Hepatocyte (in vitro differentiated cells): Measurements from ENCODE around the gene ZNF667. TPM values are rescaled to one million over a fixed set of nuclear protein-coding genes. Genes with fewer than 3 reads are reported as not detected.

ENCODE experiments used
- DNase-seq: peaks from one replicate; pipeline ENCODE4 v3.0.0-alpha.2; 2016; ENCODE audit warnings: low spot score
- H2AFZ ChIP-seq: fragments of 200-600 bp; sonication (generic); 2 replicates; pipeline ENCODE4 v1.6.0; 2016; ENCODE audit warnings: antibody characterized with exemption, mild to moderate bottlenecking
- H3K27ac ChIP-seq: fragments of 200-600 bp; sonication (generic); 2 replicates; pipeline ENCODE4 v1.5.1; 2016; ENCODE audit warnings: mild to moderate bottlenecking
- H3K27me3 ChIP-seq: fragments of 200-600 bp; sonication (generic); 2 replicates; pipeline ENCODE4 v1.6.1; 2016
- H3K36me3 ChIP-seq: fragments of 200-600 bp; sonication (generic); replicated peaks from 2 replicates; pipeline ENCODE4 v1.5.1; 2016; ENCODE audit warnings: low read depth; ENCODE audit not compliant: insufficient read depth
- H3K4me1 ChIP-seq: fragments of 200-600 bp; sonication (generic); 2 replicates; pipeline ENCODE4 v1.5.1; 2016; ENCODE audit warnings: mild to moderate bottlenecking, moderate library complexity; ENCODE audit not compliant: insufficient read depth
- H3K4me2 ChIP-seq: fragments of 200-600 bp; sonication (generic); 2 replicates; pipeline ENCODE4 v1.6.0; 2016
- H3K4me3 ChIP-seq: fragments of 200-600 bp; sonication (generic); 2 replicates; pipeline ENCODE4 v1.5.1; 2016; ENCODE audit warnings: mild to moderate bottlenecking
- H3K79me2 ChIP-seq: fragments of 200-600 bp; sonication (generic); 2 replicates; pipeline ENCODE4 v1.6.0; 2017; ENCODE audit warnings: mild to moderate bottlenecking
- H3K9me2 ChIP-seq: fragments of 200-600 bp; sonication (generic); replicated peaks from 2 replicates; pipeline ENCODE4 v1.6.0; 2017; ENCODE audit warnings: mild to moderate bottlenecking; ENCODE audit not compliant: insufficient read depth
- H3K9me3 ChIP-seq: fragments of 200-600 bp; sonication (generic); 2 replicates; pipeline ENCODE4 v1.5.1; 2016; ENCODE audit warnings: low read depth, mild to moderate bottlenecking
- H4K20me1 ChIP-seq: fragments of 200-600 bp; sonication (generic); 2 replicates; pipeline ENCODE4 v1.6.0; 2016; ENCODE audit warnings: mild to moderate bottlenecking; ENCODE audit not compliant: insufficient read depth, poor library complexity, severe bottlenecking
- CTCF ChIP-seq: fragments of 200-600 bp; sonication (generic); IDR thresholded peaks from 2 replicates; pipeline ENCODE4 v1.5.1; 2016; ENCODE audit warnings: antibody characterized with exemption, mild to moderate bottlenecking; ENCODE audit not compliant: poor library complexity
- EZH2 ChIP-seq: fragments of 200-600 bp; sonication (generic); IDR thresholded peaks from 2 replicates; pipeline ENCODE4 v1.6.1; 2016; ENCODE audit warnings: antibody characterized with exemption, mild to moderate bottlenecking, borderline replicate concordance
- EZH2phosphoT487 ChIP-seq: fragments of 200-600 bp; sonication (generic); IDR thresholded peaks from one replicate; pipeline ENCODE4 v1.6.1; 2018; ENCODE audit warnings: antibody characterized with exemption, mild to moderate bottlenecking, low read depth, moderate library complexity; ENCODE audit not compliant: unreplicated experiment, severe bottlenecking
- WGBS: methylation state at CpG from one replicate; pipeline ENCODE4 v1.1.6; 2016; ENCODE audit warnings: low lambda C conversion rate; ENCODE audit errors: missing lambda C conversion rate; 5-methylcytosine and 5-hydroxymethylcytosine counted together
- polyA plus RNA-seq: library from polyadenylated mRNA; unstranded; fragments of >200 nt; fragmentation: Nextera tagmentation; extraction: Ambion mirVana; gene quantifications from 2 replicates; pipeline ENCODE4 v1.2.1, GENCODE V29; 2016
- total RNA-seq: library from RNA; depleted of rRNA; stranded (reverse); fragments of >200 nt; gene quantifications from 2 replicates; pipeline ENCODE4 v1.2.3, GENCODE V29; 2014

The ZNF667 gene
- total and polyA plus RNA-seq, 2 experiments from 2014 or later, result 2.4 to 3.4 TPM

DNA sequence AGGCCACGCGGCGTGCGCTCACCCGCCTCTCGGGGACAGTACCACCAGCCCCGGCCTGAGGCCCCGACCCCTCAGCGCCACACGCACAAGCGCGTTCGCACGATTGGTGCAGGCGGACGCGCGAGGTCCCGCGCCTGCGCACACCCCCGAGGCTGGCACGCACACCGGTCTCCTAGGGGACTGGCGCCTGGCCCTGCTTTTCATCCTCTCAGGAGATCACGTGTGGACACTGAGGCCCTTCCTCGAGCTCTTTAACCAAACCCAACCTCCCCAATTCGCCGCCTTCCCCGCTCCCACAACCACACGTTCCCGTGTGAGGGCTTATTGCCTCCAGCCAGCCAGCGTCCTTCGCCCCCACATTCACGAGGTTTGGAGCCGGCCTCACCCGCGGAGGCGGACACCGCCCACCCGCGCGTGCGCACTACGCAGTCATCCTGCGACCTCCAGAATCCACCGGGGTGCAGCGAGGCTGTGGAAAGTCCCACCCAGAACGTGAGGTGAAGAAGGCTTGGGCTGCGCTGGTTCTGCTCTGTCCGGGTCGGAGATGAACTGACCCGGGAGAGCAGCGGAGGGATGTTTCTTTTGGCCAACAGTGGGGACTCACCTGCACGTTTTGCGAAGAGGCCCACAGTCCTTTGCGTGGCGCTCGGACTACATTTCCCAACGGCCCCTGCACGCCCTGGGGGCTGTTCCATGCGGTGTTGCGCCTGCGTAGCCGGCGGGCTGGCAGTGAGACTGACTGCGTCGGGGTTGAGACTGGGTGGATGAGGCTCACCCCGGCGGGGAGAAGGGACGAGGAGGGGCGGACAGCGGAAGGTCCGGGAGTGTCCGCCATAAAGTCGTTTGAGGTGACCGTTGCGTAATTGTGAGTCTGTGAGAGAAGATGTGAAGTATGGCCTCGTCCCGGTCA, 539 bp upstream of the ZNF667 start:
- DNase-seq, result peak; percentile 89
- 52% methylated on average over 74 of the region's 80 CpGs for WGBS

DNA sequence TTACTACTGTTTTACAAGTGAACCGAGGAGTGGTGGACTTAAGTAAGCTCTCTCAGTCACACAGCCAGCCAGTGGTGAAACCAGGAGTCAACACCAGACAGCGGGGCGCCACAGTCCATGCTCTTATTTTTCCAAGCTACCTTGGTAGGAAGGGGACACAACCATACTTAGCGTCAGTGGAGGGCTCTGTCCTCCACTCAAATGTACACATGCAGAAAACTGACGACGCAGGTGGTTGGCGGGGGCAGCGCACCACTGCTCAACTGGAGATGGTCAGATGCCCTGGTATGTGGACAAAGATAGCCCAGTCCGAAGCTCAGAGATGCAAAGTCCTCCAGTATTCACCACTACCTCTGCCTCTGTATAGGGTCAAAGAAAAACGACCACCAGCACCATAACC, 1.1 kb downstream of the ZNF667 start:
- Histone ChIP-seq H4K20me1 (no peaks in the 10 kb centered on the region), H3K36me3 (no peaks in the 10 kb centered on the region), H3K27ac (no peak overlapping the region), H3K79me2 (peaks cover 22% of the 10 kb centered on the region), H2AFZ (no peak overlapping the region), H3K4me2 (peak overlapping the region; percentile 78), H3K4me3 (no peak overlapping the region), H3K9me3 (peaks cover 11% of the 10 kb centered on the region), H3K4me1 (no peaks in the 10 kb centered on the region), H3K9me2 (no peaks in the 10 kb centered on the region), H3K27me3 (no peaks in the 10 kb centered on the region)
- WGBS, result 81% methylated on average over 10 of the region's 10 CpGs
- TF ChIP-seq EZH2phosphoT487 (no peak), EZH2 (no peak), CTCF (no peak)
- DNase-seq, result no peak

More for the DNA sequence above, 539 bp upstream of the ZNF667 start:
- Histone ChIP-seq H3K4me2 (peak overlapping the region; percentile 78), H3K27ac (peak overlapping the region; percentile 86), H2AFZ (peak overlapping the region; percentile 43), H3K36me3 (no peaks in the 10 kb centered on the region), H4K20me1 (no peaks in the 10 kb centered on the region), H3K79me2 (peaks cover 22% of the 10 kb centered on the region), H3K9me3 (peaks cover 3% of the 10 kb centered on the region), H3K27me3 (no peaks in the 10 kb centered on the region), H3K9me2 (no peaks in the 10 kb centered on the region), H3K4me3 (peak overlapping the region; percentile 83), H3K4me1 (no peaks in the 10 kb centered on the region)
- no peak for TF ChIP-seq CTCF
- no peak for TF ChIP-seq EZH2
- TF ChIP-seq EZH2phosphoT487, result no peak

DNA sequence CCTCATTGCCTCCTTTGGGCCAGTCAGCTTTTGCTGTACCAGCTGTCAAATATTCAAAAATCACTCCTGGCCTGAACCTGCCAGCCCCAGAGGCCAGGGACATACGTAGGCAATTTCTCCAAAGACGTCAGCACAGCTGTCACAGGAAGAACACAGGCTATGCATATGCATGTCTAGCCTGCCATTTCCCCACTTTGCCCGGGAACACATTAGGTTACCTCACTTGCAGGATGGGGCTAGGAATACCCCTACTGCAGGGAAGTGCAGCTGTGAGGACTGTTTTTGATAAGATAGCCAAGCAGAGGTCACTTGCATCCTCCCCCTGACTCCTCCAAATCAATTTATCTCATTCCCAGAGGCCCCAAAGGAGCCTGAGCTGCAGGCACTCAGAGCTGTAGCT, 2.8 kb downstream of the ZNF667 start:
- Histone ChIP-seq H3K9me2 (no peaks in the 10 kb centered on the region), H3K4me1 (no peaks in the 10 kb centered on the region), H3K4me2 (no peak overlapping the region), H3K9me3 (peaks cover 9% of the 10 kb centered on the region), H3K27ac (no peak overlapping the region), H3K36me3 (no peaks in the 10 kb centered on the region), H3K4me3 (no peak overlapping the region), H3K27me3 (no peaks in the 10 kb centered on the region), H2AFZ (no peak overlapping the region), H4K20me1 (no peaks in the 10 kb centered on the region), H3K79me2 (peaks cover 15% of the 10 kb centered on the region)
- 85% methylated on average over 3 of the region's 3 CpGs for WGBS
- DNase-seq, result no peak
- no peak for TF ChIP-seq CTCF
- no peak for TF ChIP-seq EZH2
- TF ChIP-seq EZH2phosphoT487, result no peak
